Measurements from ENCODE around the gene CHMP2A.
"Not testable (repeated sequence)": the region's sequence is repeated elsewhere in the genome, so short reads cannot be mapped to it uniquely, and the experiment has no call there.

Gene CHMP2A

GRCh38 chr19:58554494-58555368, at the start of gene CHMP2A:
TSS of gene CHMP2A (minus strand) at chr19:58555105. CDS start at chr19:58554212, 893 bp downstream.
- no peak for DNase-seq

- DNase-seq = no peak
These were observed 31.3 kb upstream of the CHMP2A start for GRCh38 chr19:58586133-58586765.

- no peak for DNase-seq
These were observed 30.7 kb upstream of the CHMP2A start for GRCh38 chr19:58585442-58586132.

- no peak for DNase-seq
These were observed 29.9 kb upstream of the CHMP2A start for GRCh38 chr19:58584498-58585441.

GRCh38 chr19:58582985-58583384, 28.1 kb upstream of the CHMP2A start:
- no peak for DNase-seq

- no peak for DNase-seq
These were observed 26.6 kb upstream of the CHMP2A start for GRCh38 chr19:58581227-58582141.

- DNase-seq = no peak
These were observed 24.7 kb upstream of the CHMP2A start for GRCh38 chr19:58579473-58580142.

- no peak for DNase-seq
These were observed 23.4 kb upstream of the CHMP2A start for GRCh38 chr19:58578012-58578925.

- DNase-seq = not testable (repeated sequence)
These were observed 22.7 kb upstream of the CHMP2A start for GRCh38 chr19:58577581-58577980.

GRCh38 chr19:58575183-58576041, 20.5 kb upstream of the CHMP2A start:
- no peak for DNase-seq

GRCh38 chr19:58573658-58574164, 18.8 kb upstream of the CHMP2A start:
- no peak for DNase-seq

GRCh38 chr19:58572818-58573657, 18.1 kb upstream of the CHMP2A start, which contains the start of gene MZF1:
TSS of gene MZF1 (minus strand) at chr19:58573335. CDS start at chr19:58571389, 1,946 bp downstream.
- no peak for DNase-seq

GRCh38 chr19:58572026-58572817, 17.3 kb upstream of the CHMP2A start:
- DNase-seq = no peak

- DNase-seq = no peak
These were observed 16.7 kb upstream of the CHMP2A start for GRCh38 chr19:58571575-58571947.

- no peak for DNase-seq
These were observed 16.1 kb upstream of the CHMP2A start for GRCh38 chr19:58570770-58571574.
